ENCODE measurements around the gene PARS2. TPM values are rescaled to one million over a fixed set of nuclear protein-coding genes. Genes with fewer than 3 reads are reported as not detected.
"Not testable (repeated sequence)": the region's sequence is repeated elsewhere in the genome, so short reads cannot be mapped to it uniquely, and the experiment has no call there.

Gene PARS2
- total RNA-seq, 1 donor from 2014 or later = 1.9 TPM

DNA sequence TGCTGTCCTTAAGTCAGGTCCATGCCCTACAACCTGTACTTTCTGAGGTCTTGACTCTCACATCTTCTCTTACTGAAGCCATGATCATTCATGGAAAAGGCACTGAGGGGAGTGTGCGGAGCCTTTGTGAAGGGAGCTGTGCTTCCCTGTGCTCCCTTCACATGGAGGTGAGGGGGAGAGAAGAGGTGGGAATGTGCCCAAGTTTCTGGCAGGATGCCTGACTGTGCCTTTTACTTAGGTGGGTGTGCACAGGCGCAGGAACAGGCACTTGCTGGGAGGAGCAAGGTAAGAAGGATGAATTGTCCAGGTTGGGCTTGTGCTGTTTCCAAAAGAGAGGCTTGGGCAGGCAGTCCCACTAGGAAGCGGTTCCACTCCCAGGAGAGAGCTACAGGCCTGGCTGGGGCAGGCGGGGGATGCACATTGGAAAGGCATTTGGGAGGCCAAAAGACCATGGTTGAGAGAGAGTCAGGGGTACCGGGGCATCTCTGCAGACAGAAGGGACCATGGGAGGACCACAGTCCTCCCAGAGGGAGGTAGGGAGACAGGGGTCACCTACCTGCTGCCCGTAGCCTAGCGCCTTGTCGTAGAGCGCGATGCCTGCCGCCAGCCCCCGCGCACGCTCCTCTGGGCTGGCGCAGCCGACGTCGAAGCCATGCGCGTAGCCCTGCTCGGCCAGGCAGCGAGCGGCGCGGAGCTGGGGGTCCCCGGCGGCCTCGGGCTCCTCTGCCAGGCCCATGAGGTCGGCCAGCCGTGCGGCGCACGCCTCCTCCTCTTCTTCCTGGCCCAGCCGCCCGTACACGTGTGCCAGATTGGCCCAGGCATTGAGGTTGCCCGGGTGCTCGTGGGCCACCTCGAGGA lies 35.9 kb upstream of the PARS2 start:
- no peak for DNase-seq (ENCODE audit: low spot score)

DNA sequence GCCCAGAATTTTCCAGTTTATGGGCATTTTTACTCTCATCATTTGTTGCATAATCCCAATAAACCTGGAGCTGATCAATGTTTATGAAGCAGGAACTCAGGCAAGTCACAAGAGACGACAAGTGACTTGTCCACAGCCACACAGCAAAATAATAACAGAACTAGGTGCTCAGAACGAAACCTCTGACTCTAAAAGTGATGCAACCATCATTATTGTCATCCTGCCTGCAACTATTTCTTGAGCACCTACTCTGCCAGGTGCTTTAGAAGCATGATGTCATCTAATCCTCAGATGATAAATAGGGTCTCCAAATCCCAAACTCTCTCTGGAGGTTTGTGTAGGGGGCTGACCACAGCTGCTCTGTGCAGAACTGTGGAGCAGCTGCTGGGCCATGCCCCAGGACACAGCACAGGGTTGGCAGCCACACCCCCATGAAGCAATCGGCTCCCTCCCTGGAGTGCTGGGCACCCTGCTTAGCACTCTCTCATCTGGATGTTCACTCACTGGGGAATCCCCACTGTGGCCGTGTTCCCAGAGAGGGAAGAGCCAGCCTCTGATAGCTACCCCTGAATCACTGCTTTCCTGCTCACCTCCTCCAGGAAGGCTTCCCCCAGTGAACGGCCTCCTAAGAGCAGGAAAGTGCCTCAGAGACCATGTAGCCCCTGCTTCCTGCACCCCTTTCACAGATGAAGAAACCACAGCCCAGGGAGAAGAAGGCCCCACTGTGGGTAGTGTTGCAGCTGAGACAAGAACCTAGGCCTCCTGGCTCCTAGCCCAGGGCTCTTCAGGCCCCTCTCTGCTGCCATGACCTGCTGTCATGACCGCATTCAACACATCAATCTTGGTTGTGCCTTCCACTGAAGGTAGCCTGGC lies 34.7 kb upstream of the PARS2 start:
- no peak for DNase-seq (ENCODE audit: low spot score)

DNA sequence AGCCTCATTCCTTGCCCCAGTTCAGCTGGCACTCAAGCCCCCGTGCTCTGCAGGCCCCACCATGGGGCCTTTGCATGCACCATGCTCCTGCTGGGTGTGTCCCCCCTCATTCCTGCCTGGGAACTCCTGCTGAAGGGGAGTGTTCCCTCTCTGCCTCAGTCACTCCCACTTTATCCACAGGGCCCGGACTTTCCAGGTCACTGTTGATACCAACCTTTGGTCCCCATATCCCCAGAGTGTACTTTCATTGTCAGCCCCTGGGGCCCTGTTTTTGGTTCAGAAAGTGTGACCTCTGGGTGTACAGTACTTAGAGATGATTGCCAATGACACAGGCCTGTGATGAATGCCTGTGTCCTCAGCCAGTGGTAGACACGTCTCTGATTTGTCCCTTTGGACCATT lies 33.9 kb upstream of the PARS2 start:
- no peak for DNase-seq (ENCODE audit: low spot score)

DNA sequence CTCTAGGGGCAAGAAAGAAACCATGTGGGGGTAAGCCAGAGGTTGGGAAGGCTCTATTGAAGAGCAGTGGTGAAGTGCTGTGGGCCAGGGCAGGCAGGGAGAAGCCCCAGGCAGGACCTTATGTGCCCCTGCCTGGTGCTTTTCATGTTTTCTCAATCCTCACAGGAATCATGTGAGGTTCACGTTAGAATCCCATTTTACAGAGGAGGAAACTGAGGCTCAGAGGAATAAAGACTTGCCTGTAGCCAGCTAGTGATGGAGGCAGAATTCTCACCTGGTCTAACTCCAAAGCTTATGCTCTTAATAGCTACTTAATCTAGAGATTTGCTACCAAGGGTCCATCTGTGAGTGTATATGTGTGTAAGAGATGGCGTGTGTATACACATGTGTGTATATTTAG lies 32.6 kb upstream of the PARS2 start:
- DNase-seq (ENCODE audit: low spot score) = no peak

DNA sequence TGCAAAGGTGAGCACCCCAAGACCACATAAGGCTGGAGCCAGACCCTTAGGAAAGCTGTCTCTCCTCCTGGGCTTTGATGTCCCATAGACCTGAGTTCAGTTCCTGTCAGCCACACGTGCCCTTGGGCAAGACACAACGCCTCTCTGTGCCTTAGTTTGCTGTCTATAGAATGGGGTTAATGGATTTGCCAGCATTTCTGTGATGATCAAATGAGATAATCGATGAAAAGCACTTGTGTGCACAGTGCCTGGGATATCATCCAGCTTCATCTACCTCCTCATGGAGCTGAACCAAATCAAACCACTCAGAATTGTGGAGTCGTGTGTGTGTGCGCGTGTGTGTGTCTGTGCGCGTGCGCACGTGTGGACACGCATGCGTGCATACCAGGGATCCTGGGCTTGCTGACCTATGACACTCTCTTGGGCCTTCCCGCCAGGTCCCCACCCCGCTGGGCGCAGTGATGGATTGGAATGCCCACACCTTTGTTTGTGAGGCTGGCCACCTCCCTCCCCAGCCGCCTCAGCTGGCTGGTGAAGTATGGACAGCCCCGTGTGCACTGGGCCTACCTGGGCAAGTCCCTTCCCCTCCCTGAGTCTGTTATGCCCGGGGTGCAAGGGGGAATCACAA lies 31.6 kb upstream of the PARS2 start:
- DNase-seq (ENCODE audit: low spot score) = no peak

DNA sequence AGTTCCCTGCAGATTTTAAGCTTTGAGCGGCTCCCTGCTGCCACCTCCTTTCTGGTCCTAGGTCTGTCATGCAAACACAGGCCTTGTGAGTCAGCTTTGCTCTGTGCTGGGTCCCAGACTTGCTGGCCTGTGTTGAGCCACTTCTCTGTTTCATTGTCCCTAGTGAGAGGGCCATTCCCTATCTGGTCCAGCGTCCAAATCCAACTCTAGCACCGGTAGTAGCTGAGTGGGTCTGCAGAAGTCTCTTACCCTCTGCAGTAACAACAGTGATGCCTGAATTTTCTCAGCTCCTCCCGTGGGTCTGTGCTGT lies 31.0 kb upstream of the PARS2 start:
- DNase-seq (ENCODE audit: low spot score) = no peak

DNA sequence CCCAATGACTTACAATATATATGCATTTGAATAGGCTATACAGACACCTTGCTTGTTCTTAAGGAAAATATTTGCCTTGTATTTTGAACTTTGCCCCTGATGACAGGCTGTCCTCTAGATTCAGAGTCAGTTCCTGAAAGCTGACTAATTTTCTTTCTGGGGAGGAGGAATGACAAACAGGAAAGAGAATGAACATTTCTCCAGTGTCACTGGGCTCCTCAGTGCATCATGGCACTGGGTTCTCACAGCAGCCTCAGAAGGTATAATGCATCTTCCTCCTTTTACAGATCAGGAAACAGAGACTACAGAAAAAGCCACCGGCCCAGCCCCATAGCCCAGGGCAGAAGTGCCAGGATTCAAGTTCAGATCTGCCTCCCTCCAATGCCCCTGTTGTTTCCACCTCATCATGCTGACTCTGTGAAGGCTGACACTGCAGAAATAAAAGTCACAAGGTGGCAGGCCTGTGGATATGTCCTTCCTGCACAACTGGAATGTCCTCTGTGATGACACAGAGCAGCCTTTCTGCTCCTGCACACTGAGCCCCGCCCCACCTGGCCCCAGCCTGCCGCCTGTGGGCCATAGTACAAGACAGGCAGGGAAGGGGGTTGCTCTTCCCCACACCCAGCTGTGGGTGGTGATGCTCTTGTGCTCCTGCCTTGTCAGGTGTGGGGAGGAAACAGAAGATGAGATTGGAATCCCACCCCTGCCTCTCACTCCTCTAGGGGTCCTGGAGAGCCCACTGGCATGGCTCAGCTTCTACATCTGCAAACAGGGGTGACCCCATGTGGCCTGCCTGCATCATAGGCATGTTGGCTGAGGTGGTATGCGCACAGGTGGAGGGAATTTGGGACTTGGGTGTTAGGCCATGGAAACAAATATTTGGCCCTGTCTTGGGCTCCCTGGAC lies 30.4 kb upstream of the PARS2 start:
- DNase-seq (ENCODE audit: low spot score) = peak; percentile 29

DNA sequence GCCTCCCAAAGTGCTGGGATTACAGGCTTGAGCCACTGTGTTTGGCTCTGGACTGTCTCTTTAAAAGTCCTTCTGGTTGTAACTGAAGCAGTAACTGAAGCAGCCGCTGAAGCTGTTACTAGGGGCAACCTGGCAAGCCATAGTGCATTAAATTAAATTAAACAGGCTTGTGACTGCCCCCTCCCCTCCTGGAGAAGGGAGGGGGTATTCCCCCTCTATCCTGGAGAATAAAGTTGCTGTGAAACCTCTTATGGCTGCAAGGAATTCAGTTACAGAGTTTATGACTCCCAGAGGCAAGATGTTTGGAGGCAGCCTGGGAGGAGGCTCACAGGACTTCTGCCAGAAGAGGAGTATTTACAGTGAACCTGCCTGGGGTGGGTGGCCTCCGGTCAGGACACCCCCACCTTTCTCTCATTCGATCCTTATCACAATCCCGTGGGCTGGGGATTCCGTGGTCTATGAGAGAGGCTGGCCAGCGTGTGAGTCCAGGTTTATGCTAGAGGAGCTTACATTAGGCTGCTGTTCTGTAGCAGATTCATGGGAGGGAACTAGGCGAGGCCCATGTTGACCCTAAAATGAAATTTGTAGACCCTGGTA lies 28.5 kb upstream of the PARS2 start:
- DNase-seq (ENCODE audit: low spot score) = no peak

DNA sequence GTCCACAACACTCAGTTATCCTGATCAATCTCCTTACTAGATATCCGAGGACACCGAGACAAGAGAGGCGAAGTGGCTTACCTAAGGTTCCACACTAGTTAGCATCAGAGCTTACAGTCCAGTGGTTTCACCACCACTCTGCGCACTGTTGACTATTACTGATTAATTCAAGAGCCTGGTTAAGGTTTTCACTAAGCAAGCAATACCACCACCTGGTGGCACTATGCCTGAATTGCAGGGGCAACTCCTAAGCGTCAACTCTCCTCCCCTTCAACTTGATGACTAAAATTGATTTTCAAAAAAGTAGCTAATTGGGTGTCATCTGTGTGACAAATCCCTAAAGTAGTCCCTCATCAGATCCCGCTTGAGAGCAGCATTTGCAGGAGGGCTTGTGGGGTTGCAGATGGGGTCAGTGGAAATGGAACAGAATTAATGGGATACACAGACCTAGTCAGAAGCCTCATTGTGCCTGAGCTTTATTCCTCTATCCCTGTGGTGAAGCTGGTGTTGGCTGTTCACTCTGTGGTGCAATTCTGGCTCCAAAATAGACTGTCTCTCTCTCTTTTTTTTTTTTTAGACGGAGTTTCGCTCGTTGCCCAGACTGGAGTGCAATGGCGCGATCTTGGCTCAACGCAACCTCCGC lies 27.7 kb upstream of the PARS2 start:
- DNase-seq (ENCODE audit: low spot score) = no peak

DNA sequence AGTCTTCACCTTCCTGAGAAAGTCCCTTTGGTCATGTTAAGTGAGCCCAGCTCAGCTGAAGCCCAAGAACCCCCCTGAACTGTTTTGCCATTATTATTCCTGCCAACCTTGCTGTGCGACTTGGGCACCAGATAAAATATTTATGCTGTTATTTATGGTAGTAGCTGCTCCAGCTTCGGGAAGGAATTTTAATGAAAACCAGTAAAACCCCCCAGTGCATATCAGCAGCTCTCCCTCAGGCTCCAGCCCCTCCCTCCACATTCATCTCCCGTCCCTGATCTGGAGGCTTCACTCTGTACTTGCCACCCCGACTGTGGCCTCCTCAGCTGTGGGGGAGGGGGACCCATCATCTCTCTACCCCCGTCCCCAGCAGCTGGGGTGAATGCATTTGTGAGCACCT lies 24.1 kb upstream of the PARS2 start:
- no peak for DNase-seq (ENCODE audit: low spot score)

DNA sequence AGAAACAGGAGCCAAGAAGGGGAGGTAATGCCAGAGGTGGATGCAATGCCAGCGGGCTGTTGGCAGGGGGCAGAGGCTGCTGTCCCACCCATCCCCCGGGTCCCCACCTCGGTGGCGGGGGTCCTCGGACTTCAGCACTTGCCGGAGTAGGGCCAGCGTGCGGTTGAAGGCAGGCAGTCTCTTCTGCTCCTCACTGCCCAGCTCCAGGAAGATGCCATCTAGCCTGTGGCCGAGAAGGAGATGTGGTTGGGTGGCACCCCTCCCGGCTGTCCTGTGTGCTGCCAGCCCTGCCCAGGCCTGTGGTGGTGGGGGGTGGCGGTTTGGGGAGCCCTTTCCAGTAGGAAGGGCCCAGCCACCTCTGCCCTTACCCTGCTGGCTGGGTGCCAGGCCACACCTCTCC lies 23.3 kb upstream of the PARS2 start:
- DNase-seq (ENCODE audit: low spot score) = no peak

DNA sequence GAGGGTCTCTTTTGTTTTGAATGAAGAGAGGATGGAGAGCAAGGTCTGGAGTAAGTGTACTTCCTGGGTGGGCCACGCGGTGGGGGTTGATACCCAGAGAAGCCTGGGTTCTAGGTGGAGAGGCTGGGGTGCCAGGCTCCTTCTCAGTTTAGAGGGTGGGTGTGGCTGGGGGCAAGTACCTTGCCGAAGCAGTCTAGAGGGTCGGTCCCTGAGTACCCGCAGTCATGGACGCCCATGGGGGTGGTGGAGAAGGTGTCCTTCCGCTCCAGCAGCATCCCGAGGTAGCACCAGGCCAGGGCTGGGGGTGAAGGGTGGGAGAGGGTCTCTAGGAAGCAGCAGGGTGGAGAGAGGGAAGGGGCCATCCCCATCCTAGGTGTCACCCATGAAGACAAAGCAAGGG lies 22.5 kb upstream of the PARS2 start:
- DNase-seq (ENCODE audit: low spot score) = no peak

DNA sequence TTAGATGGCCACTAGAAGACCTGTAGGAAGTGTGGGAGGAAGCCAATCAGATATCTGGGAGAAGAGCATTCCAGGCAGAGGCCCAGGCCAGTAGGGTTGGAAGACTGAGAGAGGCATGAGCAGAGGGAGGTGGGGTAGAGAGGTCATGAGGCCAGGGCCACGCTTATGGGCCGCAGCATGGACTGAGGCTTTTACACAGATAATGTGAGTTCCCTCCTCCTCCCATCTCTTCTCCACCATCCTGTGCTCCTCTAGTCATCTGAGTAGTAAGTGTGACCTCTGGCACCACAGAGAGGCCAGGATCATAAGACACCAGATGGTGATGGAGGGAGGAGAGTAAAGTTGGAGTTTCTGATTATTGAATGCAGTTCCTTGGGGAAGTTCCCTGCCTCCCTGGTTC lies 19.7 kb upstream of the PARS2 start:
- no peak for DNase-seq (ENCODE audit: low spot score)

DNA sequence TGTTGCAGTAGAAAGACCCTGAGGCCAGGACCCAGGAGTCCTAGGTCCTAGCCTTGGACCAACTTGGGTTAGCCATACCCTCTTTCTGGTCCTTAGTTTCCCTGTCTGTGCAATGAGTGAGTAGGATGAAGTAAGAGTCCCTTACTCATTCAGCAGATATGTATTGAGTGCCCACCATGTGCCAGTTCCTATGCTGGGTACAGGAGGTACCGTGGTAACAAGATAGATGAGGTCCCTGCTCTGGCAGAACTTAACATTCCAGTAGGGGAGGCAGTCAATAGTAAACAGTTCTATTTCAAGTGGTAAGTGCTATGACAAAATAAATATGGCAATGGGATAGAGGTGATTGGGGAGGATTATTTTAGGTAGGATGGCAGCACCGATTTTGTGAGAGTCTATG lies 18.3 kb upstream of the PARS2 start:
- no peak for DNase-seq (ENCODE audit: low spot score)

DNA sequence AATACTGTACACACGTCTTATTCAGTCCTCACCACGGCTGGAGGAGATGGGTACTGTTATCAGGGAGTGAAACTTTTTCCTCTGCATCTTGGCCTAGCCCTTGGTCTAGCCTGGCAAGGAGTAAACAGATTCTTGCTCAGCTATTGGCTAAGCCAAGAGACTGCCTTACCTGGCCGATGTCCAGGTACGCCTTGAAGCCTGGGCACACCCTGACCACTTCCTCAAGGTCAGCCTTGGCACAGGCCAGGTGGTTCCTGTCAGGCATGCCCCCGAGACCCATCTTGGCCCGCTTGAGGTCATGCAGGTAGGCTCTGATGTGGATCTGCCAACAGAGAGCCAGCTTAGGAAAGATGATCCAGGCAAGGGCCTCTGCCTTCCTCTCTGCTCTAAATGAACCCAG lies 17.8 kb upstream of the PARS2 start:
- DNase-seq (ENCODE audit: low spot score) = no peak

DNA sequence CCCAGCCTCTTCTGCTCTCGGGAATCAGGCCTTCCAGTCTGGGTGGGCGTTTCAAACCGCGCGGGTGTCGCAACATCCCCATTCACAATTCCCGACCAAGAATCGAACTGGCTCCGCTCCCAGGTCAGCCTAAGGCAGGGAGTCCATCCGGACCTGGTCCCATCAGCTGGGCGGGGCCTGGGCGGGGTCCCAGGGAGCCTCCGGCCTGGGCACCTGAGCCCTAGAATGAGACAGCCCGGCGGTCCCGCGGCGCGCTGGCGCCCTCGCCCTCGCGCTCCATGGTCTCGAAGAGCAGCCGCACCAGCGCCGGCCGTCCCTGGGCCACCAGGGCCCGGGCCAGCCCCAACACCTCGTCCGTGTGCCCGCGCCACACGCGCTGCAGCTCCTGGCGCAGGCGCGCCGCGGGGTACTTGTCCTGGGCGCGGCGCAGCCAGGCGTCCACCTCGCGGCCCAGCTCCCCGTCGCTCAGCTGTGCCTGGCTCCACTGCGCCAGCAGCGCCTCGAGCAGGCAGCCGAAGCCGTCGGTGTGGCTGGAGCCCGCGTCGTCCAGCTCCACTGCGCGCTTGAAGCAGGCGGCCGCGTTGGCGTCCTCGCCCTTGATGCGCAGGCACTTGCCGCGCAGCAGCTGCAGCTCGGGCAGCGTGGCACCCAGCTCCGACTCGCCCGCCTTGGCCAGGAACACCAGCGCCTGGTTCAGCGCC lies 16.9 kb upstream of the PARS2 start:
- DNase-seq (ENCODE audit: low spot score) = no peak

DNA sequence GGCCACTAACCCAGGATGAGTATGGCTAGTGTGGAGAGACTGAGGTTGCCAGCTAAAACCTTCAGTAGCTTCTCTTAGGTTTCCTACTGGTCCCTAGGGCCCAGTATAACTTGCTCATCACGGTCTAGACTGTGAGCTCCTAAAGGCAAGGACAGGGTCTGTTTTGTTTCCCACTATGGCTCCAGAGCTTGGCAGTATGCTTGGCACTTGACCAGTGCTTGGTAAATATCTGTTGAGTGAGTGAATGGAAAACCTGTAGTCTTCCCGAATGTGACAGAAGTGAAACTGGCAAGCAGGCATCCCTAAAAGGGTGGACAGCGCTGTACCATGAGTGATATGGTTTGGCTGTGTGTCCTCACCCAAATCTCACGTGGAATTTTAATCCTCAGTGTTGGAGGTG lies 13.1 kb upstream of the PARS2 start:
- no peak for DNase-seq (ENCODE audit: low spot score)

DNA sequence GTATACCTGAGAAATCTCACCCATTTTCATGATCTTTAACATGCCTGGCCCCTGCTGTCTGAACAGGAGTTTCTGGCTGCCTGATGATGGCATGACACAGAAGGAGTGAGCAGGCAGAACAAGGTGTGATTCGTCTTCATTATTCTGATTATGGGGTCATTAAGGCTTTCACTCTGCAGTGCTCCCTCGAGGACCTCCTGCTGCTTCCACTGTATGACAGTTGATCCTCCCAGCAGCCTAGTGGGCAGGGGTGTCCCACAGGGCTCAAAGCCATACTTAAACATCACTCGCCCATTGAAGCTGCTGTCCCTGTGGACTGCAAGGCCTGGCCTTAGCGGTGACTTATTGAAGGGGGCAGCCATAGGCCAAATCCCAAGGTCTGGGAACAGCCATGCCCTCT lies 12.7 kb upstream of the PARS2 start:
- no peak for DNase-seq (ENCODE audit: low spot score)

DNA sequence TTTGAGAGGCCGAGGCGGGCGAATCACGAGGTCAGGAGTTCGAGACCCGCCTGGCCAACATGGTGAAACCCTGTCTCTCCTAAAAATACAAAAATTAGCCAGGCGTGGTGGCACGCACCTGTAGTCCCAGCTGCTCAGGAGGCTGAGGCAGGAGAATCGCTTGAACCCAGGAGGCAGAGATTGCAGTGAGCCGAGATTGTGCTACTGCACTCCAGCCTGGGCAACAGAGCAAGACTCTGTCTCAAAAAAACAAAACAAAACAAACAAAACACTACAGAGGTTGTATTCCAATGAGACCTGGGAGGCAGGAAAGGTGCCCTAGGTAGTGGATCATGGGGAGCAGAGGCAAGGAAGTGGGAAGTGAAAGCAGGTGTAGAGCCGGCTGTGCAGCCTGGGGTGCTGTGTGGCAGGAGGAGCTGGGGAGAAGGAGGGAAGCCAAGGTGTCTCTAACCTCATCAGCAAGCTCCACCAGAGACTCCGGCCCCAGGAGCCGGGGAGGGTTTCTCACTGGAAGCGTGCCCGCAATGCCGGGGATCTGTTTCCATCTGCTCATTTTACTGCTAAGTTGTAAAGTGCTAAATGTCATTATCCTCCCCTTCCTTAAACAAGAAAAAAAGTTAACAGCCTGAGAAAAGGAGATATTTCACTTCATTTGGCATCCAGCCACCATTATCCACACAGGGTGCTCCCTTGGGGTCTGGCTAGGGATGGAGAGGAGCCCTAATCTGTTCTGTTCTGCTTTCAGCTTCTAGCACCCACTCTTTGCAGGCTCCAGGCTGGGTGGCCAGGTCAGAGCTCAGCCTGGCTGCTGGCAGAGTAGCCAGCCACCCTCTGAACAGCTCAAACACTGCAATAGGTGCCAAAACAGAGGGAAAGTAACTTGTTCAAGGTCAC lies 11.8 kb upstream of the PARS2 start:
- DNase-seq (ENCODE audit: low spot score) = not testable (repeated sequence)
